ENCODE measurements around the gene LRRN2. TPM values are rescaled to one million over a fixed set of nuclear protein-coding genes. Genes with fewer than 3 reads are reported as not detected.

Gene LRRN2
- total and polyA plus RNA-seq, 9 of the 15 experiments (the other 6 are each of a cell fraction or from before 2014, with no cell fraction given), result 0.05 TPM; not detected in 8

GRCh38 chr1:204711103-204711946 lies 25.8 kb upstream of the LRRN2 start (continued):
- peak; percentile 26; the same call in 1 of the 2 replicates for TF ChIP-seq MGA (IDR thresholded peaks at IDR 0.05)
- no peak for TF ChIP-seq SIRT6 (IDR thresholded peaks at IDR 0.05; ENCODE audit: low read depth, low read length)
- no peak for TF ChIP-seq BRF1 (IDR thresholded peaks at IDR 0.05; ENCODE audit: borderline replicate concordance, extremely low read depth, insufficient read length)
- peak; percentile 37 for TF ChIP-seq TAF1 (IDR thresholded peaks at IDR 0.05; ENCODE audit: control insufficient read depth, extremely low read depth, insufficient read depth, low read length, severe bottlenecking)
- peak; percentile 98 for TF ChIP-seq KLF16 (IDR thresholded peaks at IDR 0.05)
- peak; percentile 62 to 64; a peak in 3 of 4 replicates for TF ChIP-seq MAZ (CRISPR knock-in tag; conservative IDR thresholded peaks at IDR 0.05 in 1 of 2, IDR thresholded peaks at IDR 0.05 in 1 of 2)
- no peak for TF ChIP-seq HMG20B (CRISPR knock-in tag; IDR thresholded peaks at IDR 0.05)
- TF ChIP-seq, protein P1, sequence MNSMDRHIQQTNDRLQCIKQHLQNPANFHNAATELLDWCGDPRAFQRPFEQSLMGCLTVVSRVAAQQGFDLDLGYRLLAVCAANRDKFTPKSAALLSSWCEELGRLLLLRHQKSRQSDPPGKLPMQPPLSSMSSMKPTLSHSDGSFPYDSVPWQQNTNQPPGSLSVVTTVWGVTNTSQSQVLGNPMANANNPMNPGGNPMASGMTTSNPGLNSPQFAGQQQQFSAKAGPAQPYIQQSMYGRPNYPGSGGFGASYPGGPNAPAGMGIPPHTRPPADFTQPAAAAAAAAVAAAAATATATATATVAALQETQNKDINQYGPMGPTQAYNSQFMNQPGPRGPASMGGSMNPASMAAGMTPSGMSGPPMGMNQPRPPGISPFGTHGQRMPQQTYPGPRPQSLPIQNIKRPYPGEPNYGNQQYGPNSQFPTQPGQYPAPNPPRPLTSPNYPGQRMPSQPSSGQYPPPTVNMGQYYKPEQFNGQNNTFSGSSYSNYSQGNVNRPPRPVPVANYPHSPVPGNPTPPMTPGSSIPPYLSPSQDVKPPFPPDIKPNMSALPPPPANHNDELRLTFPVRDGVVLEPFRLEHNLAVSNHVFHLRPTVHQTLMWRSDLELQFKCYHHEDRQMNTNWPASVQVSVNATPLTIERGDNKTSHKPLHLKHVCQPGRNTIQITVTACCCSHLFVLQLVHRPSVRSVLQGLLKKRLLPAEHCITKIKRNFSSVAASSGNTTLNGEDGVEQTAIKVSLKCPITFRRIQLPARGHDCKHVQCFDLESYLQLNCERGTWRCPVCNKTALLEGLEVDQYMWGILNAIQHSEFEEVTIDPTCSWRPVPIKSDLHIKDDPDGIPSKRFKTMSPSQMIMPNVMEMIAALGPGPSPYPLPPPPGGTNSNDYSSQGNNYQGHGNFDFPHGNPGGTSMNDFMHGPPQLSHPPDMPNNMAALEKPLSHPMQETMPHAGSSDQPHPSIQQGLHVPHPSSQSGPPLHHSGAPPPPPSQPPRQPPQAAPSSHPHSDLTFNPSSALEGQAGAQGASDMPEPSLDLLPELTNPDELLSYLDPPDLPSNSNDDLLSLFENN (IDR thresholded peaks at IDR 0.05; ENCODE audit: low read depth in 2 of 2, low read length in 2 of 2), result peak in 1 of 2 experiments; percentile 97; a peak in 2 of 4 replicates
- peak; percentile 99 for TF ChIP-seq SMARCA4 (IDR thresholded peaks at IDR 0.05)
- TF ChIP-seq ZFX (CRISPR knock-in tag; IDR thresholded peaks at IDR 0.05), result no peak

All from K562 (cell line).